Hepatocyte (in vitro differentiated cells): ENCODE results near the gene SAA1.

ENCODE experiments used
- CTCF ChIP-seq: fragments of 200-600 bp; sonication (generic); IDR thresholded peaks from 2 replicates; pipeline ENCODE4 v1.5.1; 2016; ENCODE audit warnings: antibody characterized with exemption, mild to moderate bottlenecking; ENCODE audit not compliant: poor library complexity
- EZH2 ChIP-seq: fragments of 200-600 bp; sonication (generic); IDR thresholded peaks from 2 replicates; pipeline ENCODE4 v1.6.1; 2016; ENCODE audit warnings: antibody characterized with exemption, mild to moderate bottlenecking, borderline replicate concordance
- EZH2phosphoT487 ChIP-seq: fragments of 200-600 bp; sonication (generic); IDR thresholded peaks from one replicate; pipeline ENCODE4 v1.6.1; 2018; ENCODE audit warnings: antibody characterized with exemption, mild to moderate bottlenecking, low read depth, moderate library complexity; ENCODE audit not compliant: unreplicated experiment, severe bottlenecking

GRCh38 chr11:18317551-18317950 is 51.5 kb downstream of the SAA1 start:
- no peak for TF ChIP-seq CTCF
- TF ChIP-seq EZH2phosphoT487 = no peak
- no peak for TF ChIP-seq EZH2
